ENCODE measurements around the gene PLK5.

GRCh38 chr19:1522061-1522460, 1.8 kb upstream of the PLK5 start:
- TF ChIP-seq CTCF (IDR thresholded peaks at IDR 0.05; ENCODE audit: insufficient read depth, low read depth, low read length) = no peak
- no peak for TF ChIP-seq EZH2 (IDR thresholded peaks at IDR 0.05; ENCODE audit: insufficient read depth, low read length)

Measured in astrocyte (in vitro differentiated cells and primary cell).